Measurements from ENCODE around the gene CEP170.
"Not testable (repeated sequence)": the region's sequence is repeated elsewhere in the genome, so short reads cannot be mapped to it uniquely, and the experiment has no call there.

Gene CEP170

DNA sequence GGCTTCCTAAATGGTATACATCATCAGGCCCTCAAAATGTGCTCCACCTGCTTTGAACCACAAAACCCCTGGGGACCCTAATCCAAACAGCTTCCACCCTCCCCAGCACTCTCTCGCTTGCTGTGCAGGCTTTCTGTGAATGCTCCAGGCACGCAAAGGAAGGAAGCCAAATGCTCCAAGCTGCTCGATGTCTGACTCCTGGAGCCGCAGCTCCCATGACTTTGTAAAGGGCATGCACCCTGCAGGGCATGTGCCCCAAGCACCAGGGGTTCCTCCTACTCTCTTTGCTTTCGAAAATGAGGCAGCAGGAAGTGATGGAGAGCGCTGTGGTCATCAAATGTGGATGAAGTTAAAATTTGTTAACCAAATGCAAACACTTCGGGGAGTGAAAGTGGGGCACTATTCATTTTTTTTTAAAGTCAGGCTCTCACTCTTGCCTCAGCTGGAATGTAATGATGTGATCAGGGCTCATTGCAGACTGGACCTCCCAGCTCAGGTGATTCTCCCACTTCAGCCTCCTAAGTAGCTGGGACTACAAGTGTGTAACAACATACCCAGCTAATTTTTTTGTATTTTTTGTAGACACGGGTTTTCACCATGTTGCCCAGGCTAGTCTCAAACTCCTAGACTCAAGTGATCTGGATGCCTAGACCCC lies 140.9 kb downstream of the CEP170 start:
- not testable (repeated sequence) for H3K4me3 ChIP-seq; H3K27ac ChIP-seq; H3K9me3 ChIP-seq (ENCODE audit: low read depth, low read length); H3K9ac ChIP-seq (ENCODE audit: insufficient read length); H3K36me3 ChIP-seq (ENCODE audit: insufficient read depth, low read length)
- DNase-seq (ENCODE audit: low read depth, low spot score), result peak; percentile 69

DNA sequence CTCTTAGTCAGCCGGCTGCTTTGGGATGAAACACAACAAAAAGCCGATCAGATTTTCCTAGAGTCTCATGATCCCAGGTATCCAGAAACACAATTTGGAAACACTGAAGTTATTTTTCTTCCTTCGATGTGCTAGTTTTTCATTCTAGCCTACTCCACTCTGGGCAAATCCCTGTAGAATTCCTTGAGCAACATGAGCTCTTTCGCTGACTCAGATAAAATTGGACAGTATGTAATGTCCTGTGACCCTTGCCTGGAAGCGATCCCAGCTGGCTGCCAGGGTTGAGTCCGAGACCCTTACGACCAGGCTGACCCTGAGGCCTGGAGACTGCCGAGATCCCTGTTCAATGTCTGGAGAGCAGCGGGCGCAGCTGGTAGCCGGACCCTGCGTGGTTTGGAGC lies 147.9 kb downstream of the CEP170 start:
- not testable (repeated sequence) for H3K27ac ChIP-seq; H3K9me3 ChIP-seq (ENCODE audit: low read depth, low read length); H3K4me3 ChIP-seq; H3K9ac ChIP-seq (ENCODE audit: insufficient read length); H3K36me3 ChIP-seq (ENCODE audit: insufficient read depth, low read length); DNase-seq (ENCODE audit: low read depth, low spot score)

DNA sequence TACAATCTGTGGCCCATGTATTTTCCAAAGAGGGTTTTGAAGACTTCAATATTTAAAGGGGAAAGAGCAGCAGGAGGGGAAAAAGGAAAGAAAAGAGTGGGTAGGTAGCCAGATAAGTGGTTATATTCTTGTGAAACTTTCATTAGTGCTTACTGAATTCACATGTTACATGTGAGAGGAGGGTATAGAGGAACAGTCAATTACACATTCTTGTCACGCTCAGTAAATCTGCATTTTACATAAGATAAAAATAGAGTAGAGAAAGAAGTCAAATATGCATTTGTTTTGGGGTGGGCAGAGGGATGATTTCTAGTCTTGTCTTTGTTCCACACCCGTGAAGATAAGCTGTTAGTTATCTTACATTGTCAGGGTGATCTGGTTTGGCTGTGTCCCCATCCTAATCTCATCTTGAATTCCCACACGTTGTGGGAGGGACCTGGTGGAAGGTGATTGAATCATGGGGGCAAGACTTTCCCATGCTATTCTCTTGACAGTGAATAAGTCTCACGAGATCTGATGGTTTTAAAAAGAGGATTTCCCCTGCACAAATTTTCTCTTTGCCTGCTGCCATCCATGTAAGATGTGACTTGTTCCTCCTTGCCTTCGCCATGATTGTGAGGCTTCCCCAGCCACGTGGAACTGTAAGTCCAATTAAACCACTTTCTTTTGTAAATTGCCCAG lies 149.3 kb downstream of the CEP170 start:
- H3K27ac ChIP-seq; H3K4me3 ChIP-seq; H3K36me3 ChIP-seq (ENCODE audit: insufficient read depth, low read length); DNase-seq (ENCODE audit: low read depth, low spot score); H3K9me3 ChIP-seq (ENCODE audit: low read depth, low read length); H3K9ac ChIP-seq (ENCODE audit: insufficient read length): not testable (repeated sequence)

DNA sequence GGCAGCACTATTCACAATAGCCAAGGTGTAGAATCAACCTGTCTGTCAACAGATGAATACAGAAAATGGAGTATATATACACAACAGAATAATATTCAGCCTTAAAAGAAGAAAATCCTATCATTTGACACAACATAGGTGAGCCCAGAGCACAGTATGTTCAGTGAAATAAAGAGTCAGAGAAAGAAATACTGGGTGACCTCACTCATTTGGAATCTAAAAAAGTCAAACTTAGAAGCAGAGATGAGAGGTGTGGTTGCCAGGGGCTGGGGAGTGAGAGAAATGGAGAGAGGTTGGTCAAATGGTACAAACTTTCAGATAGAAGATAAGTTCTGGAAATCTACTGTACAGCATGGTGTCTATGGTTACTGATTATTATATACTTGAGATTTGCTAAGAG lies 150.0 kb downstream of the CEP170 start:
- H3K4me3 ChIP-seq; H3K36me3 ChIP-seq (ENCODE audit: insufficient read depth, low read length); H3K9ac ChIP-seq (ENCODE audit: insufficient read length); H3K27ac ChIP-seq; DNase-seq (ENCODE audit: low read depth, low spot score); H3K9me3 ChIP-seq (ENCODE audit: low read depth, low read length): not testable (repeated sequence)

DNA sequence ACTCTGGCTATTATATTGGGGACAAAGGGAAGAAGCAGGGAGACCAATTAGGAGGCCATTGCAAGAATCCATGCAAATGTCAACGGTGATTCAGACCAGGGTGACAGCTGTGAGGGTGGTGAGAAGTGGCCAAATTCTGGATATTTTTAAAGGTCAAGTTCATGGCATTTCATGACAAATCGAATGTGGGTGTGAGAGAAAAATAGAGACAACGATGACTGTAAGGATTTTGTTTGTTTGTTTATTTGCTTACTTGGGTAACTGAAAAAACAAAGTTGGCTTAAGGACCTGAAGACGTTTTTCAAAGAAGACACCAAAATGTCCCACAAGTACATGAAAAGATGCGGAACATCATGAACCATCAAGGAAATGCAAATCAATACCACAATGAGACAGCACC lies 150.6 kb downstream of the CEP170 start:
- H3K4me3 ChIP-seq; H3K9ac ChIP-seq (ENCODE audit: insufficient read length); H3K27ac ChIP-seq; H3K9me3 ChIP-seq (ENCODE audit: low read depth, low read length); DNase-seq (ENCODE audit: low read depth, low spot score); H3K36me3 ChIP-seq (ENCODE audit: insufficient read depth, low read length): not testable (repeated sequence)

DNA sequence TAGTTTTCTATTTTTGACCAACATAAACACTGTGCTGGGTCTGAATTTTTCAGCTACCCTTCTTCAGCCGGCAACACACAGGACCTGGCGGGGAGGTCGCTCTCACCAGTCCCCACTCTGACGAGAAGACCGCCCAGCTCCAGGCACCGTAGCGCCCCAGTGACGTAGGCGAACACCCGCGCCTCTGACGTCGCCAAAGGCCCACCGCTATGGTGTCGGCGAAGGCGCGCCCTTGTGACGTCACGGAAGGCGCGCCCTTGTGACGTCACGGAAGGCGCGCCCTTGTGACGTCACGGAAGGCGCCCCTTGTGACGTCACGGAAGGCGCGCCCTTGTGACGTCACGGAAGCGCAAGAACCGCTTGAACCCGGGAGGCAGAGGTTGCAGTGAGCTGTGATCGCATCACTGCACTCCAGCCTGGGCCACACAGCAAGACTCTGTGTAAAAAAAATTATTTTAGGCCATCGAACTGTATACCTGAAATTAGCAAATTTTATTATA lies 153.5 kb downstream of the CEP170 start:
- H3K36me3 ChIP-seq (ENCODE audit: insufficient read depth, low read length); H3K4me3 ChIP-seq; H3K27ac ChIP-seq; DNase-seq (ENCODE audit: low read depth, low spot score); H3K9me3 ChIP-seq (ENCODE audit: low read depth, low read length); H3K9ac ChIP-seq (ENCODE audit: insufficient read length): not testable (repeated sequence)

DNA sequence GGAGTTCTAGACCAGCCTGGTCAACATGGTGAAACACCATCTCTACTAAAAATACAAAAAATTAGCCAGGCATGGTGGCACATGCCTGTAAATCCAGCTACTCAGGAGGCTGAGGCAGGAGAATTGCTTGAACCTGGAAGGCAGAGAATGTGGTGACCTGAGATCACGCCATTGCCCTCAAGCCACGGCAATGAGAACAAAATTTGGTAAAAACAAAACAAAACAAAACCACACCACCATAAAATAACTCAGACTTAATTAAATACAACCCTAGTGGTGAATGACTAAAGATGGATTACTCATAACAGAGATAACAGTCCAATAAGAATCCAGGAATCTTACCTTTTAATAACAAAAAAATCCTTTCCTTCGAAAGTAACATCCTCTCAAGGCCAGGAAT lies 167.7 kb downstream of the CEP170 start:
- not testable (repeated sequence) for H3K9me3 ChIP-seq (ENCODE audit: low read depth, low read length); DNase-seq (ENCODE audit: low read depth, low spot score); H3K36me3 ChIP-seq (ENCODE audit: insufficient read depth, low read length); H3K4me3 ChIP-seq; H3K9ac ChIP-seq (ENCODE audit: insufficient read length); H3K27ac ChIP-seq
